ENCODE data around the gene F5.

Gene F5

DNA sequence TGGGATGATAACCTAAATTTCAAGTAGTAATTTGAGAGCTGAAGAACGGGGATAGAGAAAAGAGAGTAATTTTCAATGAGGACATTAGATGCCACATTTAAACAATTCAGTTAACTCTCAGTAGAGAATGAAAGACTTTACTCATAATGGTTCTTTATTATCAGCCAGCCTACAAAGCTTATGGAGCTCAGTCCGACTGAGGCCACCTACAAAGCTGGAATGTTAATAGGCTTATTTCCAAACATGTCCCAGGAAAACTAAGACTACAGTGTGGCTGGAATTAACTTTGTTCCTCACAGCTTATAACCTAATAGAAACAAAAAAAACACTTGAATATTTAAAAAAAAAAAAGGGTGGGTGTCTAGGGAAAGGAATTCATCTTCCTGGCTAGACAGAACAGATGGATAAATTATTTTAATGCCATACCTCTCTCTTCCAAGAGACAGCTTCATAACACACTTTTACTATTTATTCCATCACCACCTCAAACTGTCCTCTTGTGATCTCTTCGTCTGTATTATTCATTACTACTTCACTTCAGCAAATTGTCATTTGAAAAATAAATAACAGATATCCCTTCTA is 110.4 kb downstream of the F5 start:
- no peak for DNase-seq

- DNase-seq: no peak
Observed at GRCh38 chr1:169474302-169474995, 111.8 kb downstream of the F5 start.

DNA sequence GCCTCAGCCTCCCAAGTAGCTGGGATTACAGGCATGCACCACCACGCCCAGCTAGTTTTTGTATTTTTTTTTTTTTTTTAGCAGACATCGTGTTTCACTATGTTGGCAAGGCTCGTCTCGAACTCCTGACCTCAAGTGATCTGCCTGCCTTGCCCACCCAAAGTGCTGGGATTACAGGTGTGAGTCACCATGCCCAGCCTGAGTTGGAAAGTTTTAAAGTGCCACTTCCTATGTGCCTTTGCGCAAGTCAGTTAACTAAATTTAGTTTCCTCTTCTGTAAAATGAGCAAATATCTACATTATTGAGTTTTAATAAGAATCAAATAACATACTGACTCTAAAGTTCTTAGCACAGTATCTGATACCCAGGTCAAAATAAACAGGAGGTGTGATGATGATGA is 112.9 kb downstream of the F5 start:
- DNase-seq: no peak

GRCh38 chr1:169472738-169473137 is 113.5 kb downstream of the F5 start:
- DNase-seq: no peak

- no peak for DNase-seq
Observed at GRCh38 chr1:169468982-169469381, 117.3 kb downstream of the F5 start.

DNA sequence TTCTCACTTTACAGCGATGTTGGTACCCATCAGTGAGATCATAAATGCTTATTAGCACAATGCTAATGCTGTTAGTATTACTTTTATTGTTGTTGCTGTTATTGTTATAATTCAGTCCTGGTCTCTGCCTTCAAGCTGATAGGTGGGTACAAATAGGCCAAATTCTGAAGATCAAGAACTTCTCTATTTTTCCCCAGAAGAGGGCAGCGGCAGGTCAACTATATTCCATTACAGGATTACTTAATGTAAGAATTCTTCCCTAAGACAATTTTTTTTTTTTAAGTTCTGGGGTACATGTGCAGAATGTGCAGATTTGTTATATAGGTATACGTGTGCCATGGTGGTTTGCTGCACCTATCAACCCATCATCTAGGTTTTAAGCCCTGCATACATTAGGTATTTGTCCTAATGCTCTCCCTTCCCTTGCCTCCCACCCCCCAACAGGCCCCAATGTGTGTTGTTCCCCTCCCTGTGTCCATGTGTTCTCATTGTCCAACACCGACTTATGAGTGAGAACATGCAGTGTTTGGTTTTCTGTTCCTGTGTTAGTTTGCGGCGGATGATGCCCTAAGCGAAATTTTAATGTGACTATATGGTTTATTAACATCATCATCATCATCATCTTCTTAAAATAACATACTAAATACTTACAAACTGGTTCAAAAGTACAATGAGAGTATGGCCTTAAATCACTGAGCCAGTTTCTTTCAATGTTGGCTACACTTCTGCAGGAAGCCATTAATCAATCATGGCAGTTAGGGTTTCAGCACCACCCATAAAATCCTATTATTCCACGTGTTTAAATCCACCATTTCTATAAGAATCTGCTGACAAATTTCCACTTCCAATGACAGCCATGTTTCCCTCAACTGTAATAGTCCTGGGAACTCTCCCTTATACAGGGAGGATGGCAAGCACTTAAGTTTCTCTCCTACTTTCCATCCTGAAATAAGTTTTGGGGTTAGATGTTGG is 119.7 kb downstream of the F5 start:
- no peak for DNase-seq

DNA sequence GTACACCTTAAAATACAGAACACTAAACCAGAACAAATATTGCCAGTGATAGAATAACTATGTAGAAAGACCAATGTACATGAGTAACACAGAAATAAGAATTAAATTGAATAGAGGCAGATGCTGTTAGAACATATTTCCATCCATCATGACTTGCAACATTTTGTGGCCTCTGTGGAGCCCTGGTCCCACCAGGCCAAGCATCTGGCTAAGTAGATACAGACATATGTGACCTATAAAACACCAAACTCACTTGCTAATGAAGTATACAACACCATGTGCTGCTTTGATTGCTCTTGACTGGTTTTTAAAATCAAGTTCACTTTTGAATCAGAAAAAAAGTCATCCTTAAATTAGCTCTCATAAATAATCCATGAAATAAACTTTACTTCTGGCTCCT is 121.0 kb downstream of the F5 start:
- no peak for DNase-seq

Measured in activated naive CD4-positive, alpha-beta T cell treated with Interleukin-2 at 50 U/mL for 16 hours (primary cell).